Suprapubic skin (tissue), 4 donors: ENCODE measurements around the gene PDGFC. TPM values are rescaled to one million over a fixed set of nuclear protein-coding genes. Genes with fewer than 3 reads are reported as not detected.
A peak's percentile ranks its signal among the peaks of the same experiment; 100 is the strongest.

Experiments
- DNase-seq, 2 donors: peaks; one replicate each; pipeline ENCODE4 v3.0.0-alpha.2; 2019; ENCODE audit warnings: low spot score in 2 of 2
- H3K27ac ChIP-seq: fragments of 200-600 bp; sonication (generic); one replicate; pipeline ENCODE4 v1.5.1; 2019
- H3K27me3 ChIP-seq: fragments of 200-600 bp; sonication (generic); one replicate; pipeline ENCODE4 v1.5.1; 2019
- H3K36me3 ChIP-seq: fragments of 200-600 bp; sonication (generic); one replicate; pipeline ENCODE4 v1.5.1; 2019
- H3K4me1 ChIP-seq: fragments of 200-600 bp; sonication (generic); one replicate; pipeline ENCODE4 v1.5.1; 2019
- H3K4me3 ChIP-seq: fragments of 200-600 bp; sonication (generic); one replicate; pipeline ENCODE4 v1.5.1; 2019; ENCODE audit warnings: mild to moderate bottlenecking
- H3K9me3 ChIP-seq: fragments of 200-600 bp; sonication (generic); one replicate; pipeline ENCODE4 v1.5.1; 2019
- EP300 ChIP-seq: sonication (generic); formaldehyde crosslinking; IDR thresholded peaks from one replicate; pipeline ENCODE4 v1.6.1; 2017; ENCODE audit warnings: antibody characterized with exemption
- POLR2A ChIP-seq, 2 donors: fragments of 450-650 bp; IDR thresholded peaks; one replicate each; pipeline ENCODE4 v1.6.1; 2017; ENCODE audit warnings: antibody characterized with exemption in 2 of 2, mild to moderate bottlenecking in 2 of 2, moderate library complexity in 2 of 2
- POLR2AphosphoS5 ChIP-seq, 3 donors: sonication (generic); formaldehyde crosslinking; IDR thresholded peaks; one replicate each; pipeline ENCODE4 v1.6.1; 2017; ENCODE audit warnings: antibody characterized with exemption in 3 of 3
- WGBS: methylation state at CpG from one replicate; pipeline ENCODE4 v1.1.5; 2018; 5-methylcytosine and 5-hydroxymethylcytosine counted together
- total RNA-seq, 4 donors: library from RNA; depleted of rRNA; stranded (reverse); fragments of >200 nt; gene quantifications; one replicate each; pipeline ENCODE4 v1.1.0, GENCODE V29; 2016
- TF ChIP-seq, protein P1 (sequence below), 2 donors: fragments of 200-600 bp in 1 of 2; fragments of 450-650 bp in 1 of 2; sonication (generic) in 1 of 2; IDR thresholded peaks; one replicate each; pipeline ENCODE4 v1.5.1; 2016 to 2019; ENCODE audit warnings: antibody characterized with exemption in 2 of 2, mild to moderate bottlenecking in 1 of 2, moderate library complexity in 1 of 2

The PDGFC gene
- total RNA-seq, 4 donors from 2014 or later: 12.0 to 26.4 (median 22.4) TPM

DNA sequence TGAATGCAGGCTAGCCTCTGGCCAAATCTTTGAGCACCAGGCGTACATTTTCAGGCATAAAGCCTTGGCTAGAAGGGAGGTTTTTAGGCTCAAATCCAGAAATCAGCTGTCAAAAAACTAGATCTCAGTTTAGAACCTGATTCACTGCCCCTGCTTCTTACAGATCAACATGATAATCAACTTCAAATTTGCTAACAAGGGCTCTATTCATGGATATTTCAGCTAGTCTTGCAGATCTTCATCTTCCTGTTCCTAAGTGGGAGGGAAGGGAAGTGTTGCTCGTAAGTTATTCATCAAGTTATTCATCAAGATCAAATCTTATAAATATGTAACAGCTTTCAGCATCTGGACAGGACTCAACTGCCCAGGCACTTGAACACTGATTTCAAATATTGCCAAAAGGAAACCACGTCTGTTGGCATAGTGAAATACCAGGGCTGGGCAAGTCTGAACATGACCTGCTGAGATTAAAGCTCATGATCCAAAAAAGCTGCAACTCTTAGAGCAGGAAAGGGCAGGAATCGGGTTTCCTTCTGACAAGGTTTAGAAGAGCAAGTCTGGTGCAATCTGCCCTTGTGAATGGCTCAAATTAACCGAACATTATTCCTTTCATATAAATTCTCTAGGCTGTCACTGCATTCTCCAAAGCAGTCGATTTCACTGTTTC lies 200.3 kb downstream of the PDGFC start:
- Histone ChIP-seq H3K4me1 (peaks cover 42% of the 10 kb centered on the region), H3K9me3 (no peaks in the 10 kb centered on the region), H3K36me3 (no peaks in the 10 kb centered on the region), H3K4me3 (peak overlapping the region; percentile 22), H3K27me3 (no peaks in the 10 kb centered on the region), H3K27ac (peak overlapping the region; percentile 39)
- WGBS: 9% methylated on average over 6 of the region's 6 CpGs
- TF ChIP-seq POLR2AphosphoS5 (IDR thresholded peaks at IDR 0.05): peak in 1 of 3 donors; percentile 62
- TF ChIP-seq, protein P1, sequence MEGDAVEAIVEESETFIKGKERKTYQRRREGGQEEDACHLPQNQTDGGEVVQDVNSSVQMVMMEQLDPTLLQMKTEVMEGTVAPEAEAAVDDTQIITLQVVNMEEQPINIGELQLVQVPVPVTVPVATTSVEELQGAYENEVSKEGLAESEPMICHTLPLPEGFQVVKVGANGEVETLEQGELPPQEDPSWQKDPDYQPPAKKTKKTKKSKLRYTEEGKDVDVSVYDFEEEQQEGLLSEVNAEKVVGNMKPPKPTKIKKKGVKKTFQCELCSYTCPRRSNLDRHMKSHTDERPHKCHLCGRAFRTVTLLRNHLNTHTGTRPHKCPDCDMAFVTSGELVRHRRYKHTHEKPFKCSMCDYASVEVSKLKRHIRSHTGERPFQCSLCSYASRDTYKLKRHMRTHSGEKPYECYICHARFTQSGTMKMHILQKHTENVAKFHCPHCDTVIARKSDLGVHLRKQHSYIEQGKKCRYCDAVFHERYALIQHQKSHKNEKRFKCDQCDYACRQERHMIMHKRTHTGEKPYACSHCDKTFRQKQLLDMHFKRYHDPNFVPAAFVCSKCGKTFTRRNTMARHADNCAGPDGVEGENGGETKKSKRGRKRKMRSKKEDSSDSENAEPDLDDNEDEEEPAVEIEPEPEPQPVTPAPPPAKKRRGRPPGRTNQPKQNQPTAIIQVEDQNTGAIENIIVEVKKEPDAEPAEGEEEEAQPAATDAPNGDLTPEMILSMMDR (IDR thresholded peaks at IDR 0.05): no peak
- TF ChIP-seq EP300: no peak
- no peak for DNase-seq

DNA sequence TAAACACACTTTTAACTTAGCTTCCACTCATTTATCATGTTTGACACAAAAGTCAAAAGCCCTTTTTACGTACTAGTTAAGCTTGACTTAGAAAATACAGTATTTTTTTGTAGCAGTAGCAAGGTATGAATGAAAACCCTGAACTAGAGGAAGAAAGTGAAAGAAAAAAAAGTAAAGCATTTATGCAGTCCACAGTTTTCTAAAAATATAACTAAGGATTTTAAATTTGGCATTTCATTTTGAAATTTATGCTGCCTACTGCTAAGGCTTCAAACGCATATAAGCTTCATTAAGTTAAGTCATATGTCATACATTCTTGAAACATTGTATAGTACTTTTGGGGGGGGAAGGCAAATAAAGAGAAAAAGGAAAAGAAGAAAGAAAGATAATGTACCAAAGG lies 201.5 kb downstream of the PDGFC start:
- Histone ChIP-seq H3K36me3 (no peaks in the 10 kb centered on the region), H3K4me1 (peaks cover 31% of the 10 kb centered on the region), H3K27me3 (no peaks in the 10 kb centered on the region), H3K4me3 (no peak overlapping the region), H3K9me3 (no peaks in the 10 kb centered on the region), H3K27ac (no peak overlapping the region)
- TF ChIP-seq, protein P1 (IDR thresholded peaks at IDR 0.05): no peak
- TF ChIP-seq EP300 (no peak), POLR2A (IDR thresholded peaks at IDR 0.05) (no peak), POLR2AphosphoS5 (IDR thresholded peaks at IDR 0.05) (no peak)
- 68% methylated on average over 2 of the region's 2 CpGs for WGBS
- DNase-seq: no peak

DNA sequence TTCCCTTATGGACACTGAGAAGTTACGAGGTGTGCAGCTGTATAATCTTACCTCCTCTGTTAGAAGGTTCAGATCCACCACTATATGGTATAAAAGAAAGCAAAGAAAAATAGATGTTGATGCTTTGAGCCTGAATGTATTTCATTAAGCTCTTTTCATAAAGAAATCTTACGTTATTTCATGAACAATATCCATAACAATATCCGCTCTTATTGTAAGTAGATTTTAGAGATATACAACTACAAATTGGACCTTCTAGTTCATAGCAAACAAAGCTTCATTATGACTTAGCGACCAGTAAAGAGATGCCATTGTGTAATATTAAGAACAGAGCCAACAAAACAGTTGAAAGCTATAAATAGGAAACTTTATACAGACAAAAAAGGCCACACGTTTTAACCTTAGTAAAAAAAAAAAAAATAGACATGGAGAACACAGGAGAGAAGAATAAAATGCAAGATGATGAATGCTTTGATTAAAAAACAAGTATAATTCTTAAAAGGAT lies 203.6 kb downstream of the PDGFC start:
- Histone ChIP-seq H3K27ac (no peak overlapping the region), H3K4me3 (no peak overlapping the region), H3K27me3 (no peaks in the 10 kb centered on the region), H3K4me1 (peaks cover 24% of the 10 kb centered on the region), H3K9me3 (no peaks in the 10 kb centered on the region), H3K36me3 (no peaks in the 10 kb centered on the region)
- no peak for DNase-seq
- WGBS: 64% methylated on average over 5 of the region's 5 CpGs
- TF ChIP-seq, protein P1 (IDR thresholded peaks at IDR 0.05): no peak
- TF ChIP-seq POLR2AphosphoS5 (IDR thresholded peaks at IDR 0.05): no peak
- no peak for TF ChIP-seq EP300
- TF ChIP-seq POLR2A (IDR thresholded peaks at IDR 0.05): no peak

DNA sequence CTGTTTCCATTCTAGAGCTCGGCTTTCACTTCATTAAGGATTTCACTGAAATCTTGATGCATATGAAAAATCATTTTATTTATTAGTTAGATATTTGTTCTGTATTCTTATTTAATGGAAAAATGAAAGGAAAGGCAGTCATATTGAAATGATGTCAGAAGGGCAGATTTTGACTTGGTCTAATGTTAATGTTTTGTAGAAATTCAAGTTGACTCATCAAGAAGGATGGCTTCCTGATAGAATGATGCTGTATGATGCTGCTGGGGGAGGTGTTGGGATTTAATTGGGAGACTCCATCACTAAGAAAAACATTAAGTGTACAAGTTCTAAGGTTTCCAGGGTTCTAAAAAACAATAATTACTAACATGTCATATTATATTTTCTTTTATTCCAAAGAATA lies 204.8 kb downstream of the PDGFC start:
- Histone ChIP-seq H3K4me3 (no peak overlapping the region), H3K9me3 (no peaks in the 10 kb centered on the region), H3K27ac (no peak overlapping the region), H3K27me3 (no peaks in the 10 kb centered on the region), H3K4me1 (peaks cover 21% of the 10 kb centered on the region), H3K36me3 (no peaks in the 10 kb centered on the region)
- TF ChIP-seq EP300 (no peak), POLR2AphosphoS5 (IDR thresholded peaks at IDR 0.05) (no peak), POLR2A (IDR thresholded peaks at IDR 0.05) (no peak)
- TF ChIP-seq, protein P1 (IDR thresholded peaks at IDR 0.05): no peak
- DNase-seq: no peak
- WGBS: 94% methylated on average over 1 of the region's 1 CpG

DNA sequence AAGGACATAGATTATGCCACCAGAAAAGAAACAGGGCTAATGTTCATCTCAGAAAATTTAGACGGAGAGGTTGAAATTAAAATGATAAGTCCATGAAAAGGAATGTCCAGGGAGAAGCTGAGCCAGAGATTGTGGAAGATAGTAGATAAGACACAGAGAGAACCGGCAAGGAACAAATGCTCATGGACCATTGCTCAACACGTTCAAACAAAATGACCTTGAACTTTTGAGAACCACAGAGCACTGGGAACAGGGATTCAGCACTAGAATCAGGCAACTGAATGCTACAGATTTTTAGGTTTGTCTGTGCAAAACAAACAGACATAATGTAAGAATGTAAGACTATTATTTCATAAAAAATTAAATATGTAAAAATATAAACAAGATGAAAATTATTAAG lies 206.3 kb downstream of the PDGFC start:
- H3K27me3 ChIP-seq: no peaks in the 10 kb centered on the region
- H3K4me1 ChIP-seq: peaks cover 6% of the 10 kb centered on the region
- DNase-seq: no peak
- no peak overlapping the region for H3K27ac ChIP-seq
- no peaks in the 10 kb centered on the region for H3K9me3 ChIP-seq
- no peaks in the 10 kb centered on the region for H3K36me3 ChIP-seq
- TF ChIP-seq, protein P1 (IDR thresholded peaks at IDR 0.05): no peak
- TF ChIP-seq POLR2AphosphoS5 (IDR thresholded peaks at IDR 0.05) (no peak), POLR2A (IDR thresholded peaks at IDR 0.05) (no peak), EP300 (no peak)
- WGBS: 87% methylated on average over 3 of the region's 3 CpGs
- no peak overlapping the region for H3K4me3 ChIP-seq
